HL-60 (cell line): Measurements from ENCODE around the gene RSPH9.

Experiments
- CTCF ChIP-seq: IDR thresholded peaks from one replicate; pipeline ENCODE4 v1.5.1; 2011; ENCODE audit warnings: low read length, control low read depth, inconsistent platforms; ENCODE audit not compliant: insufficient read depth
- POLR2AphosphoS5 ChIP-seq: IDR thresholded peaks from 2 replicates; pipeline ENCODE4 v1.6.1; 2012; ENCODE audit warnings: low read depth
- REST ChIP-seq: IDR thresholded peaks from 2 replicates; pipeline ENCODE4 v1.6.1; 2012; ENCODE audit warnings: low read depth; ENCODE audit not compliant: insufficient replicate concordance

- TF ChIP-seq CTCF (no peak), POLR2AphosphoS5 (no peak), REST (no peak)
Observed at GRCh38 chr6:43674921-43675320, 30.1 kb downstream of the RSPH9 start.
